ENCODE data around the gene RPLP2.

DNA sequence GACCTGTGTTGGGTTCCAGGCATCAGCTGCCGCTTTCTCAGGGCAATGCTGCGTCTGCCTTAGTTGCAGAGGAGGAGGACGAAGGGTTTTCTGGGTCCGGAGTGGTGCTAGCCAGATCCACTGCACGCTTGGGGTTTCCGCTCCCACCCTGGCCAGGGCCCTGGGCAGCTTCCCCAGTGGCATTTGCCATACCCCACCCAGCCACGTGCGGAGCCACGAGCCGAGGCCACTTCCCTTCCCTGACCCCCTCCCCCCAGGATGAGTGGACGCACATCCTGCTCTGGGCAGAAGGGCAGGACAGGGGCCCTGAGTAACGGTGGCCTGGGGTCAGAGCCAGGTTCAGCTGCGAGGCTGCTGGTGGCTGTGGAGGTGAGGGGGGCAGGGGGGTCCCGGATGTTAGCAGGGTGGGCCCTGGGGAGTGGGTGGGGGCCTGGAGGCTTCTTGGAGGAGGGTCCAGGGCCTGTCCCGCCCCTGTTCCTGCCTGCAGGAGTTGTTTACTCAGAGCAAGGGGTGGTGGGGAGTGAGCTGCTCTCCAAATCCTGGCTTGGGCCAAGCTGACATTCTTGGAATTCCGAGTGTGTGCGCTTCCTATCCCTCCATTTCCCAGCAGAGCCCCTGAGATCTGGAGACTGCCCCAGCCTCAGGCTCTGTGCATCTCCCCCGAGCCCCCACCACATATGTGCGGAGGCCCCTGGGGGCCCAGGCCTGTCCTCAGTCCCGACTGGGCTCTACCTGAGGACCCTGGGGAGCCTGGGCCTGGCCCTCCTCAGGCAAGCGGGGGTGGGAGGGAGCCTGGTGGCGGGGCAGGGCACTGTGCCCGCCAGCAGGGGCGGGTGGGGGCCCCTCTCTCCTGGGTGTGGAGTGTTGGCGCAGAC is 34.3 kb downstream of the RPLP2 start:
- TF ChIP-seq CREB1 (IDR thresholded peaks at IDR 0.05; ENCODE audit: low read depth) (no peak), EP300 (IDR thresholded peaks at IDR 0.05; ENCODE audit: borderline replicate concordance) (peak; percentile 51; the same call in 1 of the 2 replicates), CEBPB (IDR thresholded peaks at IDR 0.05) (no peak), TCF12 (IDR thresholded peaks at IDR 0.05; ENCODE audit: low read depth) (peak; percentile 46), TAF1 (IDR thresholded peaks at IDR 0.05; ENCODE audit: low read depth) (no peak), TEAD4 (IDR thresholded peaks at IDR 0.05) (peak; percentile 99), YY1 (IDR thresholded peaks at IDR 0.05; ENCODE audit: low read depth) (no peak), EGR1 (IDR thresholded peaks at IDR 0.05) (no peak), FOXM1 (IDR thresholded peaks at IDR 0.05; ENCODE audit: borderline replicate concordance, low read depth) (no peak), RAD21 (IDR thresholded peaks at IDR 0.05; ENCODE audit: low read depth) (no peak), NFIC (IDR thresholded peaks at IDR 0.05) (peak; percentile 56; the same call in 1 of the 2 replicates)
- TF ChIP-seq, protein P1, sequence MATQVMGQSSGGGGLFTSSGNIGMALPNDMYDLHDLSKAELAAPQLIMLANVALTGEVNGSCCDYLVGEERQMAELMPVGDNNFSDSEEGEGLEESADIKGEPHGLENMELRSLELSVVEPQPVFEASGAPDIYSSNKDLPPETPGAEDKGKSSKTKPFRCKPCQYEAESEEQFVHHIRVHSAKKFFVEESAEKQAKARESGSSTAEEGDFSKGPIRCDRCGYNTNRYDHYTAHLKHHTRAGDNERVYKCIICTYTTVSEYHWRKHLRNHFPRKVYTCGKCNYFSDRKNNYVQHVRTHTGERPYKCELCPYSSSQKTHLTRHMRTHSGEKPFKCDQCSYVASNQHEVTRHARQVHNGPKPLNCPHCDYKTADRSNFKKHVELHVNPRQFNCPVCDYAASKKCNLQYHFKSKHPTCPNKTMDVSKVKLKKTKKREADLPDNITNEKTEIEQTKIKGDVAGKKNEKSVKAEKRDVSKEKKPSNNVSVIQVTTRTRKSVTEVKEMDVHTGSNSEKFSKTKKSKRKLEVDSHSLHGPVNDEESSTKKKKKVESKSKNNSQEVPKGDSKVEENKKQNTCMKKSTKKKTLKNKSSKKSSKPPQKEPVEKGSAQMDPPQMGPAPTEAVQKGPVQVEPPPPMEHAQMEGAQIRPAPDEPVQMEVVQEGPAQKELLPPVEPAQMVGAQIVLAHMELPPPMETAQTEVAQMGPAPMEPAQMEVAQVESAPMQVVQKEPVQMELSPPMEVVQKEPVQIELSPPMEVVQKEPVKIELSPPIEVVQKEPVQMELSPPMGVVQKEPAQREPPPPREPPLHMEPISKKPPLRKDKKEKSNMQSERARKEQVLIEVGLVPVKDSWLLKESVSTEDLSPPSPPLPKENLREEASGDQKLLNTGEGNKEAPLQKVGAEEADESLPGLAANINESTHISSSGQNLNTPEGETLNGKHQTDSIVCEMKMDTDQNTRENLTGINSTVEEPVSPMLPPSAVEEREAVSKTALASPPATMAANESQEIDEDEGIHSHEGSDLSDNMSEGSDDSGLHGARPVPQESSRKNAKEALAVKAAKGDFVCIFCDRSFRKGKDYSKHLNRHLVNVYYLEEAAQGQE (IDR thresholded peaks at IDR 0.05; ENCODE audit: low read depth) = peak; percentile 51; the same call in 1 of the 2 replicates
- TF ChIP-seq, protein P2, sequence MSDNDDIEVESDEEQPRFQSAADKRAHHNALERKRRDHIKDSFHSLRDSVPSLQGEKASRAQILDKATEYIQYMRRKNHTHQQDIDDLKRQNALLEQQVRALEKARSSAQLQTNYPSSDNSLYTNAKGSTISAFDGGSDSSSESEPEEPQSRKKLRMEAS (IDR thresholded peaks at IDR 0.05) = peak; percentile 94
- TF ChIP-seq, protein P3, sequence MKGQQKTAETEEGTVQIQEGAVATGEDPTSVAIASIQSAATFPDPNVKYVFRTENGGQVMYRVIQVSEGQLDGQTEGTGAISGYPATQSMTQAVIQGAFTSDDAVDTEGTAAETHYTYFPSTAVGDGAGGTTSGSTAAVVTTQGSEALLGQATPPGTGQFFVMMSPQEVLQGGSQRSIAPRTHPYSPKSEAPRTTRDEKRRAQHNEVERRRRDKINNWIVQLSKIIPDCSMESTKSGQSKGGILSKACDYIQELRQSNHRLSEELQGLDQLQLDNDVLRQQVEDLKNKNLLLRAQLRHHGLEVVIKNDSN (IDR thresholded peaks at IDR 0.05) = peak; percentile 47

Data from Ishikawa (cell line).